Activated naive CD4-positive, alpha-beta T cell treated with anti-CD3 and anti-CD28 coated beads, Interleukin-2, amount 50 U/mL, for 24 hours (primary cell): ENCODE results near the gene BTNL9.
A peak's percentile ranks its signal among the peaks of the same experiment; 100 is the strongest.

Experiments used
- H3K27ac Mint-ChIP-seq: one replicate; pipeline ENCODE4 v1.8.0; 2021; ENCODE audit warnings: mild to moderate bottlenecking, mixed read lengths
- H3K27me3 Mint-ChIP-seq: one replicate; pipeline ENCODE4 v1.8.0; 2021; ENCODE audit warnings: mixed read lengths
- H3K36me3 Mint-ChIP-seq: one replicate; pipeline ENCODE4 v1.8.0; 2021; ENCODE audit warnings: mixed read lengths
- H3K4me1 Mint-ChIP-seq: one replicate; pipeline ENCODE4 v1.8.0; 2021; ENCODE audit warnings: mixed read lengths
- H3K4me3 Mint-ChIP-seq: one replicate; pipeline ENCODE4 v1.8.0; 2021; ENCODE audit warnings: mild to moderate bottlenecking, mixed read lengths
- H3K9me3 Mint-ChIP-seq: one replicate; pipeline ENCODE4 v1.8.0; 2021; ENCODE audit warnings: mixed read lengths

BTNL9 gene

GRCh38 chr5:181052672-181053487, 12.8 kb downstream of the BTNL9 start:
- no peaks in the 10 kb centered on the region for H3K36me3 Mint-ChIP-seq
- H3K27ac Mint-ChIP-seq: no peak overlapping the region

GRCh38 chr5:181053488-181054121, 13.5 kb downstream of the BTNL9 start:
- H3K4me3 Mint-ChIP-seq: peak overlapping the region; percentile 79
- no peaks in the 10 kb centered on the region for H3K9me3 Mint-ChIP-seq
- H3K36me3 Mint-ChIP-seq: no peaks in the 10 kb centered on the region
- peaks cover 63% of the 10 kb centered on the region for H3K27me3 Mint-ChIP-seq
- no peak overlapping the region for H3K27ac Mint-ChIP-seq
- H3K4me1 Mint-ChIP-seq: peaks cover 18% of the 10 kb centered on the region

More at GRCh38 chr5:181052672-181053487, 12.8 kb downstream of the BTNL9 start:
- H3K4me1 Mint-ChIP-seq: peaks cover 18% of the 10 kb centered on the region
- no peaks in the 10 kb centered on the region for H3K9me3 Mint-ChIP-seq
- peaks cover 61% of the 10 kb centered on the region for H3K27me3 Mint-ChIP-seq
- peak overlapping the region; percentile 85 for H3K4me3 Mint-ChIP-seq

GRCh38 chr5:181054138-181054537, 14.1 kb downstream of the BTNL9 start:
- H3K27me3 Mint-ChIP-seq: peaks cover 63% of the 10 kb centered on the region
- no peaks in the 10 kb centered on the region for H3K9me3 Mint-ChIP-seq
- H3K36me3 Mint-ChIP-seq: no peaks in the 10 kb centered on the region
- H3K4me1 Mint-ChIP-seq: peaks cover 18% of the 10 kb centered on the region
- H3K27ac Mint-ChIP-seq: no peak overlapping the region
- peak overlapping the region; percentile 24 for H3K4me3 Mint-ChIP-seq

- Mint-ChIP-seq H3K4me3 (no peak overlapping the region), H3K27ac (no peak overlapping the region), H3K27me3 (peaks cover 61% of the 10 kb centered on the region), H3K9me3 (no peaks in the 10 kb centered on the region), H3K4me1 (peaks cover 18% of the 10 kb centered on the region), H3K36me3 (no peaks in the 10 kb centered on the region)
Measured at GRCh38 chr5:181054871-181055459, 14.9 kb downstream of the BTNL9 start.

- H3K27me3 Mint-ChIP-seq: peaks cover 64% of the 10 kb centered on the region
- no peak overlapping the region for H3K4me3 Mint-ChIP-seq
- H3K4me1 Mint-ChIP-seq: peaks cover 18% of the 10 kb centered on the region
- H3K27ac Mint-ChIP-seq: no peak overlapping the region
- no peaks in the 10 kb centered on the region for H3K9me3 Mint-ChIP-seq
- H3K36me3 Mint-ChIP-seq: no peaks in the 10 kb centered on the region
Measured at GRCh38 chr5:181056431-181056830, 16.4 kb downstream of the BTNL9 start.

GRCh38 chr5:181058321-181058720, 18.3 kb downstream of the BTNL9 start:
- H3K9me3 Mint-ChIP-seq: no peaks in the 10 kb centered on the region
- H3K36me3 Mint-ChIP-seq: no peaks in the 10 kb centered on the region
- H3K4me1 Mint-ChIP-seq: peaks cover 11% of the 10 kb centered on the region
- H3K4me3 Mint-ChIP-seq: no peak overlapping the region
- peaks cover 69% of the 10 kb centered on the region for H3K27me3 Mint-ChIP-seq
- H3K27ac Mint-ChIP-seq: peak overlapping the region; percentile 11

- H3K36me3 Mint-ChIP-seq: no peaks in the 10 kb centered on the region
- H3K4me3 Mint-ChIP-seq: no peak overlapping the region
- H3K27me3 Mint-ChIP-seq: peaks cover 66% of the 10 kb centered on the region
- H3K27ac Mint-ChIP-seq: no peak overlapping the region
- H3K9me3 Mint-ChIP-seq: no peaks in the 10 kb centered on the region
- H3K4me1 Mint-ChIP-seq: peaks cover 5% of the 10 kb centered on the region
Measured at GRCh38 chr5:181058786-181059296, 18.8 kb downstream of the BTNL9 start.

- Mint-ChIP-seq H3K9me3 (no peaks in the 10 kb centered on the region), H3K36me3 (no peaks in the 10 kb centered on the region), H3K27me3 (peaks cover 62% of the 10 kb centered on the region), H3K4me1 (no peaks in the 10 kb centered on the region), H3K4me3 (no peak overlapping the region), H3K27ac (no peak overlapping the region)
Measured at GRCh38 chr5:181059297-181060230, 19.5 kb downstream of the BTNL9 start.

GRCh38 chr5:181060231-181060590, 20.1 kb downstream of the BTNL9 start:
- no peaks in the 10 kb centered on the region for H3K36me3 Mint-ChIP-seq
- H3K27ac Mint-ChIP-seq: no peak overlapping the region
- H3K9me3 Mint-ChIP-seq: no peaks in the 10 kb centered on the region
- H3K27me3 Mint-ChIP-seq: peaks cover 57% of the 10 kb centered on the region
- H3K4me1 Mint-ChIP-seq: no peaks in the 10 kb centered on the region
- no peak overlapping the region for H3K4me3 Mint-ChIP-seq

- Mint-ChIP-seq H3K9me3 (no peaks in the 10 kb centered on the region), H3K27me3 (peaks cover 53% of the 10 kb centered on the region), H3K27ac (no peak overlapping the region)
Measured at GRCh38 chr5:181060924-181061323, 20.9 kb downstream of the BTNL9 start.

GRCh38 chr5:181061645-181062044, 21.6 kb downstream of the BTNL9 start:
- no peaks in the 10 kb centered on the region for H3K9me3 Mint-ChIP-seq
- no peaks in the 10 kb centered on the region for H3K36me3 Mint-ChIP-seq
- no peak overlapping the region for H3K4me3 Mint-ChIP-seq
- no peak overlapping the region for H3K27ac Mint-ChIP-seq
- H3K27me3 Mint-ChIP-seq: peaks cover 50% of the 10 kb centered on the region
- H3K4me1 Mint-ChIP-seq: no peaks in the 10 kb centered on the region

More at GRCh38 chr5:181060924-181061323, 20.9 kb downstream of the BTNL9 start:
- Mint-ChIP-seq H3K4me3 (no peak overlapping the region), H3K36me3 (no peaks in the 10 kb centered on the region), H3K4me1 (no peaks in the 10 kb centered on the region)

- Mint-ChIP-seq H3K4me1 (no peaks in the 10 kb centered on the region), H3K4me3 (no peak overlapping the region), H3K36me3 (no peaks in the 10 kb centered on the region), H3K27ac (no peak overlapping the region), H3K9me3 (no peaks in the 10 kb centered on the region), H3K27me3 (peaks cover 49% of the 10 kb centered on the region)
Measured at GRCh38 chr5:181062631-181063030, 22.6 kb downstream of the BTNL9 start.

GRCh38 chr5:181063514-181063913, 23.4 kb downstream of the BTNL9 start:
- H3K36me3 Mint-ChIP-seq: no peaks in the 10 kb centered on the region
- peaks cover 50% of the 10 kb centered on the region for H3K27me3 Mint-ChIP-seq
- no peaks in the 10 kb centered on the region for H3K9me3 Mint-ChIP-seq
- H3K4me3 Mint-ChIP-seq: no peak overlapping the region
- H3K4me1 Mint-ChIP-seq: no peaks in the 10 kb centered on the region
- H3K27ac Mint-ChIP-seq: no peak overlapping the region

- H3K36me3 Mint-ChIP-seq: no peaks in the 10 kb centered on the region
- H3K27ac Mint-ChIP-seq: no peak overlapping the region
- H3K27me3 Mint-ChIP-seq: peaks cover 56% of the 10 kb centered on the region
- H3K4me3 Mint-ChIP-seq: no peak overlapping the region
- H3K9me3 Mint-ChIP-seq: no peaks in the 10 kb centered on the region
- peaks cover 9% of the 10 kb centered on the region for H3K4me1 Mint-ChIP-seq
Measured at GRCh38 chr5:181064987-181065386, 24.9 kb downstream of the BTNL9 start.
